Measurements from ENCODE around the gene ARTN.

GRCh38 chr1:43910343-43910742 is 23.3 kb upstream of the ARTN start:
- TF ChIP-seq CTCF (conservative IDR thresholded peaks at IDR 0.05; ENCODE audit: low read depth, low read length) (no peak; the same call in 1 of the 2 replicates), EZH2 (IDR thresholded peaks at IDR 0.05; ENCODE audit: low read length, unreplicated experiment) (no peak)

Measured in PC-3 (cell line).